DND-41 (cell line): Measurements from ENCODE around the gene KRT84.

ENCODE experiments used
- CTCF ChIP-seq: IDR thresholded peaks from 2 replicates; pipeline ENCODE4 v1.5.1; 2012; ENCODE audit warnings: borderline replicate concordance, low read length, moderate library complexity, mild to moderate bottlenecking; ENCODE audit not compliant: poor library complexity, severe bottlenecking; ENCODE audit errors: extremely low read depth
- EZH2 ChIP-seq: IDR thresholded peaks from 3 replicates; pipeline ENCODE4 v1.6.1; 2012; ENCODE audit warnings: borderline replicate concordance, low read depth, mild to moderate bottlenecking, moderate library complexity, low read length, inconsistent platforms; ENCODE audit not compliant: severe bottlenecking

DNA sequence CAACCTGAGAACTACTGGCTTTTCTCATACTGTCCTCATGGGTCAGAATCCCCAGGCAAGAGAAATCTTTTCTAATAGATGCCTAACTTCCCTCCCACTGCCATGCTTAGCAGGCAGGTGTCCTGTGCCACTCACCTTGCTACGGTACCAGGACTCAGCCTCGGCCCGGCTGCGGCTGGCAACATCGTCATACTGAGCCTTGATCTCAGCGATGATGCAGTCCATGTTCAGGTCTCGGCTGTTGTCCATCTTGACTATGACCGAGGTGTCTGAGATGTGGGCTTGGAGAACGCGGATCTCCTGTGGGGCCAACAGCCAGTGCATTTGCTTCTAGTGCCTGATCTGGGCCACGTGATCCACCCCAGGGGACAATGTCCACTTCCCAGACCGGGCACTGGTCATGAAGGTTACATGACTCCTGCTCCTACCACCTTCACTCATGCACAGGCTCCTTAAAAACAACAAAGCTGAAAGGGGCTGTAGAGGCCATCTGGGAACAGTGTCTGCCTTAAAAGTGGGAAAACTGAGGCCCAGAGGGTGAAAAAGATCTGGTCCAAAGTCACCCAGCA lies 22.3 kb downstream of the KRT84 start:
- no peak for TF ChIP-seq CTCF
- no peak for TF ChIP-seq EZH2
